Activated T-cell treated with anti-CD3 and anti-CD28 coated beads for 48 hours (primary cell): ENCODE results near the gene LAMA2.

Source experiments
- DNase-seq: peaks from one replicate; pipeline ENCODE4 v3.0.0-alpha.2; 2020; ENCODE audit warnings: low read depth

The LAMA2 gene

DNA sequence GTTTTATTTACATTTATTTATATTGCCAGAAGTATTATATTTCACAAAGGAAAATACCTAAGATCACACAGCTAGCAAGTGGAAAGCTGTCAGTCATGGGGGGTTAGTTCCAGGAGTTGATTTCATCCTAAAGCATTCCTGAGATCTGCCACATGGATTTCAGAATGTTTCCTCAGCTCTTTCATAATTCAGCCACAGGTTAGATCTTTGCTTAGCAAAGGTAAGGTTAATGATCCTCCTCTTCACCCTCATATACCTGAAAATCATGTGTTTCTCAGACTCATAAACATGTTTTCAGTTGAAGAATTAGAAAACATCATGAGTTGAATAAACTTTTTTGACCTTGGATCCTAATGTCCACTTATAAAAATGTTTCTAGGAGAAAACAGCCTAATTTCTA is 611.6 kb downstream of the LAMA2 start:
- no peak for DNase-seq

DNA sequence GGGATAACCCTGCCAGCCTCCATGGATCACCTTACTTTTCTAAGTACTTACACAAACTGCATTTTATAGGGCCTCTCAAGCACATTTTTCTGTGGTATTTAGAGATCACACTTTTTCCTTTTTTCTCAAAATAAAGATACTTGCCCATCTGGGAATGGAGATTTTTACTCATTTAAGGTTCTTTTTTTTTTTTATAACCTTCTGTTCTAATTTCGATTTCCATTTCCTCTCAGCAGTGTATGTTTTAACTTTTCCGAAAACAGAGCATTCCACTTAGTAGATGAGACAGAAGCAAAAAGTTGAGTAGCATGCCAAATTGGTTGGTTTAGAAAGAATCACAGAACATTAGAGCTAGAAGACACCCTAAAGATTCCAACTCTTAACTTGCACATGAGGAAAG is 612.7 kb downstream of the LAMA2 start:
- DNase-seq = no peak

DNA sequence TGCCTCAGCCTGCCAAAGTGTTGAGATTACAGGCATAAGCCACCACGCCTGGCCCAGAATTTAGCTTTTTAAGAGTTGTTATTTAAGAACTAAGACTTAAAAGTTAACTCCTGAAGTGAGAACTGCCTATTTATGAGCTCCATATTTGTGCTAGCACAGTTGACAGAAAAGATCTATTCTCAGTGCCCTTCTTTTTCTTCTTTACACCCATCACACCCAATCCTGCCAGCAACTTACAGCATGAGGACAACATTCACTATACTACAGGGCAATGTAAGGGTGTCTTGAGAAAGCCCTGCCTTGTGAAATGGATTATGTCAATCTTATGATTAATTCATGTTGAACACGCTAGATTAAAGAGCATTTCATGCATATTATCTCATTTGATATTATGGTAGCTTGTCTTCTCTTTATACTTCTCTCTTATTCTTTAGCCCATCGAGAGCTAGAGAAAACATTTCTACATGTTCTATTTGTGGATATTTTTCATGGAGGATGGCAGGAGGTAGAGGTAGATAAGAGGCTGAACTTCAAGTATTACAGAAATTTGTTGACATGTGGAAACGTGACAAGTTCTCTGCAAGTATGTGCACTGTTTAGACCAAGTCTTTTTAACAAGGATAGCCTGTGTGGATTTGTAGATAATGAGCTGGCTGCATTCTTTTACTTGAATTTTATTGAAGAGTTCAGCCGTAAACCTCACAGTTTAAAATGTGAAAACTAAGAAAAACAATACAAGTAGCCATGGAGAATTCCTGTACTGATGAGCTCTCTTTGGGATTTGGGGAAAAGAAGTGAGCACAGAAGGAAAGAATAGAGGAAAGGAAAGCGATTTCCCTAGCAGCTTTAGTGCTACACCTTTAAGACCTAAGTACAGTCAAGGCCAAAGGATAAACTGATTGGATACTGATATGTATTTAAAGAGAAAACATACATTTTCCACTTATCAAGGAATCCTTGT is 614.8 kb downstream of the LAMA2 start:
- DNase-seq = no peak

DNA sequence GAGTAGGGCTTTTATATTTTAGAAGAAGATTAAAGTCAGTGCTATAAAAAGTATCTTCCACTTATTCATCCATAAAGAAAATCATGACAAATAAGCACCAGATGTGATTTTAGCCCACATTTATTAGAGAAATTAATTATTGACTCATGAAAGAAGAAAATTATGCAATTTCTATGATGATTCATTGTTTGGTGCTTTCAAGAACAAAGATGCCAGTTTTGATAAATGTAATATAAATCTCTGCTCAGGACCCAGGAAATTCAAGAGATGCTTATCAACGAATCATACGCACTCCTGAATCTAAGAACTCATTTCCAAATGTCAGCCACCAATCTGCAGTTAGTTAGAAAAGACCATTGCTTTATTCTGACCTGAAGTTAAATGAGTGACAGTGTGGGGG is 615.6 kb downstream of the LAMA2 start:
- no peak for DNase-seq

DNA sequence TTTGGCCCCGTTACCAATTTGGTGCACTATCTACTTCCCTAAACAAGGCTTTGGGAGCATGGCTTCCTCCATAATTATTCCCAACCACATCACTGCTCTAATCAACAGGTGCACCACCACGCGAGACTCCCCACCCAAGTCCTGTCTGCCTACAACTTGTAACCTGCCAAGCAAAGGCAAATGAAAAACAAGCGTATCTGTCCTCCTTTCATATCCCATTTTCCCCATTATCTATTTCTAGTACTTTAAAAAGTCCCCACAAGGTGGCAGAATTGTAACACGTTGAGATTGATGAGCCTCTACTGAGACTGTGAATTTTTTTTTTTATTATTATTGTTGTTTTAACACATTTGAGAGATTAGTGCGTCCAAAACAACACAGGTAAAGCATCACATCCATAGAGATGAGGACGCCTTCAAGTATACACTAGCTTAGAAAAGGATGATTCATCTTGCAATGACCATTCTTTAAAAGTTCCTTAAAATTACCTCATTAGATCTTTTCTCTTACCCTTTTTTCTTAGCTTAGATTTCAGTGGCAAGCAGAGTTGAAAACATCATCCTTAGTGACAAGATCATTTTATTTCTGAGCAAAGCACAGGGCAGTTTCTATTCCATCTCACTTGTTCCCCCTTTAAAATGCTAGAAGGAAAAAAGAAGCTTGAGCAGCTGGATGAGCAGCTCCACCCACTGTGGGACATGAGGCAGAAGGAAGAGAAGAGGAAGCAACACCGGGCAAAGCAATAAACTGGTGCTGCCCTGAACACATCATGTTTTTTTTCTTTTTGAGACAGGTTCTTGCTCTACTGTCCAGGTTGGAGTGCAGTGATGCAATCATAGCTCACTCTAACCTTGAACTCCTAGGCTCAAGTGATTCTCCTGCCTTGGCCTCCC is 616.3 kb downstream of the LAMA2 start:
- no peak for DNase-seq

DNA sequence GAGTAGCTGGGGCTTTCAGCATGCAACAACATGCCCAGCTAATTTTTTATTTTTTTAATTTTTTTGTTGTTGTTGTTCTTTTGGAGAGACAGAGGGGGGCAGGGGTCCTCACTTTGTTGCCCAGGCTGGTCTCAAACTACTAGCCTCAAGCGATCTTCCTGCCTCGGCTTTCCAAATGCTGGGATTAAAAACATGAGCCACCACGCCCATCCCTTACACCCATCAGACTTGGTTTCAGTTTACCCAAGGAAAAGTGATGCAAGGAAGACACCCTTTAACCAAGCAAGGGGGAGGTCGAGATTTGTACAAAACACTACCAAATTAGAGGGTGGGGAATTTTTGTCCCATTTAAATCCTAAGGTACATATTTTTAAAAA is 616.9 kb downstream of the LAMA2 start:
- no peak for DNase-seq

DNA sequence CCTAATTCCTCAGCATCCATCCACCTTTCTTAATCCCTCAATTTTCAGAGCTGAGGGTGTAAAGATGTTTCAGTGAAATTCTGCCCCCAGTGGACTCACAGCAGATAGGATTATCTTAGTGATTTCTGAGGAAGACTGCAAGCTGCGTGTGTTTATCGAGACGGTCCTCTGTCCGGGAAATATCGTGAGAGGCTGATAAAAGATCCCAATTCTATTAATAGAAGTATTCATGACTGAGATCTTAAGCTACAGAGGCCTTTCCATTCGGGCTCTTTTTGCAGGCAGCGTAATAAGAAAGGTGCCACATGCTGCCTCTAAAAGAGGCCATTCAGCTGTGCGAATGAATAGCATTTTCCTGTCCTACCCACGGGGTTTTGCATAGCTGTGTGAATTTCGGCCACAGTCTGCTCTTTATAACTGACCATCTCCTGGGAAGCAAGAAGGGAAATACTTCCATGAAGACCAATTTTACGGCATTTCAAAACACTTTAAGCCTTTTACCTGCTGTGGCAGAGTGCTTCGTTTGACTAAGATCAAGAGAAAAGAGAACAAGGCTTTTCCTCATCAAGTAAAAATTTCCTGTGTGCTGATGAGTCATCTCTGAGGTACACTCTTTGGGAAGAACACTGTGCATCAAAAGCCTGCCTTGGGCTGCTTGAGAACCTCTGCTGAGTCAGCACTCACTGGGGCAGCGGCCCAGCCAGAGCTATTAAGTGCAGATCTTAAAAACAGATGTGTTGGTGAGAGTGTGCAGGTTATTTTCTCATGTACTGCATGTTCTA is 618.2 kb downstream of the LAMA2 start:
- DNase-seq = no peak

DNA sequence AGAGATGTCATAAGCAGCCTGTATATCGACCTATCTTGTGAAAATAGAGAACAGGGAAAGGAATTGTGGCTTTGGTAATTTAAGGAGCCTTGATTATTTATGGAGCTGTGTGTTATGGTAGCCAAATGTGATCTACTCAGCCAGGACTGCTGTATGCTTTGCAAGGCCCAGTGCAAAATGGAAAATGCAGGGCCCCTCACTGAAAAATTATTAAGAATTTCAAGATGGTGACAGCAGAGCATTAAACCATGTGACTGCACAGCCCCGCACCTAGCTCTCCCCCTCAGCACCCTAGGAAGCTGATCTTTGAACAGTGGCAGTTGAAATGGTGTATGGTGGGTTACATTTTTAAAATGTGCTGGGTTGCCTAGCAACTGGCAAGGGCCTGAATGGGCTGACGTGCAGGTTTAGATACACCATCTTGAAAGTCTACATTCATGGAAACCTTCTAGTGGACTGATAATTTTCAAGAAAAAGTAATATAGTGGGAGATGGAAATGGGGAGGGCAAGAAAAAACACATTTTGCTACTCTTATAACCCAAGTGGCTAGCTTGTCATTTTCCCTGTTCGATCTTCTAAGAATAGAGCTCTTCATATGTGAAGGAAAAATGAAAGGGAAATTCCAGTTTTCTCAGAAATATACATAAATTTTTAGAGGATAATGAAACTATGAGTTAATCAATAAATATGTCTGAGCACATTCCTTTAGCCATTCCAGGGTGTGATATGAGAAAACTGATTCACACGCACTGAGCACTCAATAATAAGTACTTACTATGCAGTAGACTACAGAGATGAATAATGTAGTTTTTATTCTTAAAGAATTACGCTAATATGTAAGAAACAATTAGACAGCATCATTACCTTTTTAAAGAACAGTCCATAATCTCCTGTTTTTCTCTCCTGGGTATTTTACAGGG is 619.1 kb downstream of the LAMA2 start:
- DNase-seq = no peak

DNA sequence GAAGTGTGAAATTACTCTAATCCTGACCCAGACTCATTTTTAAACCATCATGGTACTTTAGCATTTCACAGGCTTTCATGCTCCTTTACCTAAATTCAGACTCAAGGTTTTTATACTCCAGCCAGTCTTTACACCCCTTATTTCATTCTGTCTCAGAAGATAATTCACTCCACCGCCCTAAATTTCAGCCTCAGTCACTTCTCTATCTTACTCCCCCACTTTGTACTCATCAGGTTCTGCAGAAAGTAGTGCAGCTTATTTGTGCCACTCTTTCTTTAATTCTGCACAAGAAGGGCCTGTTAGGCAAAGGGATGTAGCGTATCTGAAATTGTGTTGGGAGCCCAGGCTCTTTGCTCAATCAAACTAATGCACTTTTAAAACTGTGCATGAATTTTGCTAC is 621.5 kb downstream of the LAMA2 start:
- DNase-seq = no peak

DNA sequence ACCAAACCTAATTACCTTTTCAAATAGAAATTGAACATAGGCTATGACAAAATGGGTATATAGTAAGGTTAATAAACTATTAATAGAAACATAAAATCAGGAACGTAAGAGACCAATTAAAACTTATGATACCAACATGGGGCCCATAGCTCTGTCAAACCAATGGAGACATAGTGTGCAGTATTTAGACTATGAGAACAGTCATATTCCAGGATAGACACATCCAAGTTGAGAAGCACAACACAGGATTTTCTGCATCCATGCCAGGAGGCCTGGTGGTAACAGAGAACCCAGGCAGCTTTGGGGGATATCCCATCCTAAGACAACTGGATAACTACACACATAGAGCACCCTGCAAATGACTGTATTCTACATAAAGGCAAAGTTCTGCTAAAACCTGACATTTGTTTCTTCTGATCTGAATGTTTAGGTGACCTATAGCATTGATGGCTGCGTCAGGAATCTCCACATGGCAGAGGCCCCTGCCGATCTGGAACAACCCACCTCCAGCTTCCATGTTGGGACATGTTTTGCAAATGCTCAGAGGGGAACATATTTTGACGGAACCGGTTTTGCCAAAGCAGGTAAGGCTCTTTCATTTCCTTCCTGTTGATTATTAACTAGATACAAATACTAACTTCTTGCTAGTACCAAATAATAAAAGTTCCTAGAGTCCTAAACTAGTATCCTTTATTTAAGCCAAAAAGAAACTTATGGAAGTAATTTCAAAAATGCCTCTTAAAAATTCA is 624.3 kb downstream of the LAMA2 start:
- no peak for DNase-seq

DNA sequence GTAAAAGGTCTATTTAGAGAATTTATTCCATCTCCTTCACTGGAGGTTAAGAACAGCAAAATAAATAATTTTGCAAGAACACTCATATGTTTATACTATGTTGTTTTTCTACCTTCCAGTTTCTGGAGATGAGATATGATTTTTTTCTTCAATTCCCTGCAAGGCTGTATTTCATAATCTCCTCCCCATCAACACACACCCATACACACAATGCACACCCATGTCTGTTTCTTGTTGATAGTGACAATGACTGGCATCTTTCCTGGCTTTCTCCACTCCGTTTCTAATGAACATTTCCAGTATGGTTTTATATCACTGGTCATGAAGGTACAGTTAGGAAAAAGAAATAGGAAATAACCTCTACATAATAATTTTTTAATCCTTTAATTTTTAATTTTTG is 624.9 kb downstream of the LAMA2 start:
- DNase-seq = no peak

DNA sequence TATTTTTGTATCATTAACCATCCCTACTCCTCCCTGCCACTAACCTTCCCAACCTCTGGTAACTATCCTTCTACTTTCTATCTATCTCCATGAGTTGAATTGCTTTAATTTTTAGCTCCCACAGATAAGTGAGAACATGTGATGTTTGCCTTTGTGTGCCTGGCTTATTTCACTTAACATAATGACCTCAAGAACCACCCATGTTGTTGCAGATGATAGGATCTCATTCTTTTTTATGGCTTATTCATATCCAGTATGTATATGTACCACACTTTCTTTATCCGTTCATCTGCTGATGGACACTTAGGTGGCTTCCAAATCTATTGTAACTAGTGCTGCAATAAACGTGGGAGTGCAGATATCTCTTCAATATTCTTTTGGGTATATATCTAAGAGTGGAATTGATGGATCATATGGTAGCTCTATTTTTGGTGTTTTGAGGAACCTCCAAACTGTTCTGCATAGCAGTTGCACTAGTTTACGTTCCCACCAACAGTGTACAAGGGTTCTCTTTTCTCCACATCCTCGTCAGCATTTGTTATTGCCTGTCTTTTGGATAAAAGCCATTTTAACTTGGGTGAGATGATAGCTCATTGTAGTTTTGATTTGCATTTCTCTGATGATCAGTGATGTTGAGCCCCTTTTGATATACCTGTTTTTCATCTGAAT is 625.7 kb downstream of the LAMA2 start:
- DNase-seq = no peak

DNA sequence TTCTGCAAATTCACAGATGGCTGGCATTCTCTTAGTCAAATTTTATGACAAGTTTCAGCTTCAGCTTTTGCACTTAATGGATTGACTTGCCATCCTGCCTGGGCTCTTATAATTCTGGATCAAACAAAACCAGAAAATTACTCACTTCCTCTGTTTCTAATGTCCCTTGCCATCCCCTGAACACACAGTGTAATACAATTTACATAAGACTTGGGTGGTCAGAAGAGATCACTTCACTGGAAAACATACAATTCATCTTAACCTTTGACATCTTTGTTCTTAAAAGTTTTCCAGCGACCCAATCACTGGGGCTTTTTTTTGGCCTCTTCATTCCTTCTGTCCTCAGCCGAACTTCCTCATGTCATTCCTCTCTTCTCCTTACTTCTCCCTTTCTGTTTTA is 628.0 kb downstream of the LAMA2 start:
- DNase-seq = no peak

DNA sequence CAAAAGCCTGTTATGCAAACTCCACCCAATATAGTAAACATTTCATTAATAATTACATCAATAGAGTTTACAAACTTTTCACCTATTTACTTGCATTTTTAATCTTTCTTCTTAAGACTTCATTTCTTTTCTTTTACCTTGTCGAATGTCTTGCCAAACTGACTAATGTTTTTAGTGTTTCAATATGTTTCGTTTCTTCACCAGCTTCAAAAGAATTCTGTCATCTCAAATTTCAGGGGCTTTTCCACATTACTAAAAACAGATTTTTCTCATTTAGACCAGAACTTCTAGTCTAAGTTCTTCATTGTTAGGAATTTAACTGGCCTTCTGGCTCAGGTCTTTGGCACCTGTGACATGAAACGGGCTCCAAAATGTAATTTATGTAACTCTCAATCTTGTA is 630.5 kb downstream of the LAMA2 start:
- no peak for DNase-seq

DNA sequence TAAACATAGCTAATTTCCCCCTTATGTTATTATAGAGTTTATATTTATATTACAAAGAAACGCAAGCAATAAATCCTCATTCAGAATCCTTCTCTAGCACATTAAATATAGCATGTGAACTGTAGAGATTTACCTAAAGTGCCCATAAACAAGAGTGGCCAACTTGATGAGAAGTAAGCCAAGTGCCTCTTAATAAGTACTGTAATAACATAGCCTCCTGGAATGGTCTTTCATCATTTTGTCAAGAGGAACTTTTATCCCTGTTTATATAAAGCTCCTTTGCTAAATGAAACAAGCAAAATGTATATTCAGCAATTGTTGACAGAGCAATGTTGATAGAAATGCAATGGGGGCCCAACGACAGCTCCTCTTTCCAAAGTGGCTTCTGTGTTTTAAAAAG is 632.1 kb downstream of the LAMA2 start:
- no peak for DNase-seq

DNA sequence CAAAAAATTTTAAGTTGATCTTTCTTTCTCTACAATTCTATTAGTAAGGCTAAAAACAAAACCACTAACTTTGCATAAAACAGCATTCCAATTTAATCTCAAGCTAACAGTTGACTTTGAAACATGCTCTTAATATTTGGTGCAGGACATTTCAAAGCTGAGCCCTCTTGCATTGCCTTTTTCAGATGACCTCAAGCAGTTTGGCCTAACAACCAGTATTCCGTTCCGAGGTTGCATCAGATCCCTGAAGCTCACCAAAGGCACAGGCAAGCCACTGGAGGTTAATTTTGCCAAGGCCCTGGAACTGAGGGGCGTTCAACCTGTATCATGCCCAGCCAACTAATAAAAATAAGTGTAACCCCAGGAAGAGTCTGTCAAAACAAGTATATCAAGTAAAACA is 633.1 kb downstream of the LAMA2 start:
- no peak for DNase-seq

DNA sequence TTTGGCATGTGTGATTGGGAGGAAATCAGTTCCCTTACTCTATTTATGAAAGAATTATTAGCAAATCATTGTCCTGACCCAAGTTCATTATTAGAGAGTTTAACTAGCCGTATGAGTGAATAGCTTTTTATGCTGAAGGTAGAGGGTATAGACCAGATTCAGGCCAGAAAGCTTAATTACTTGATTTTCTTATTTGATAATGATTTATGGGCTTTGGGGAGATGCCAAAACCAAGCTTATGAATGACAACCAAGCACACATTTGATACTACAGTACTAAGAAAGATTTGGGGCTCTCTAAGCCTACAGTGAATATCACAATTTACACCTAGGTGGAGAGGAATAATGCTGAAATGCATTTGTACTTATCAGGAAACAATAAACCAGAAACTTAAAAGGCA is 633.8 kb downstream of the LAMA2 start:
- no peak for DNase-seq

DNA sequence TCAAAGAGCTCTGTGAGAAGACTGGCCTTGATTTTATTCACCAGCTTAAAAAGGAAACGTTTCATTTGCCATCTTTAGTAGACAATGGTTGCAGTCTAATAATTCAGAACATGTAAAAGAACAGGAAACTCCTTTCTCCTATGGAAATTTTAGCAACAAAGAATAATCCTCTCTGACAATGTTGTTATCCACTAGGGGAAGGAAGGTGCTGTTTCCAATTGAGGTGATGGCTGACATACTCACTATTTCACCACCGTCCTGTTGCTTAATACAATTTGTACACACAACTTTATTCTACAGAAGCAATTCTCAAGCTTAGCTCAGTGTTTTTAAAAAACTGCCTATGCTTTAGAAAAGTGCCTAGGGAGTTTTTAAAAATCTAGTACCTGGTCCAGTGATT is 634.4 kb downstream of the LAMA2 start:
- no peak for DNase-seq

DNA sequence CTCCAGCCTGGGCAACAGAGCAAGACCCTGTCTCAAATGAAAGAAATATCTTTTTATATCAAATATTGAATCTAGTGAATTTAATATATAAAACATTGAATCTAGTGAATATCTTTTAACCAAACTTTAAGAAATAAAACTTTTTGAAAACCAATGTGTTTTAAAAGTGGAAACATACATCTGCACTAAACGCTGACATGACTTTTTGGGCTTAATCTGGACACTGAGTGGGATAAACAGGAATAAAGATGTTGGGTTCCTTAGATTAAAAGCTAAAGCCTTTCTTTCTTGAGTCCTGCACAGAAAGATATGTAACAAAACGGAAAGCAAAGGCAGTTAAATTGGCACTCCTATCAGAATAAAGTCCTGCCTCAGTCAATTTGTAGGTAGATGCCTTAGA is 636.8 kb downstream of the LAMA2 start:
- DNase-seq = no peak

DNA sequence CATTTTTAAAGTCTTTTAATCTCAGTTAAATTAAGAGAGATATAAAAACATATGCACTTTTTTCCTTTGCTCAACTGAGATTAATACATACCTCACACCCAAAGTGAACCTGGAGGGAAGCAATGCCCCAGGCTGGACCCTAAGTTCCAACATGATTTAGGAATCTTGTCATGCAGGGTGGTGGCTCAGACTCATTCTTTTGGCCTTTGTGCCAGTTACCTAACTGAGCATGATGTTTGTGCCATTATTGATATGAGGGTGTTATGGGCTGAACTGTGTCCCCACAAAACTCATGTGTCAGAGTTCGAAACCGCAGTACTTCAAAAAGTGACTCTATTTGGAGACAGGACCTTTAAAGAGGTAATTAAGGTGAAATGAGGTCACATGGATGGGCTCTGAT is 639.0 kb downstream of the LAMA2 start:
- no peak for DNase-seq
